Inflammatory macrophage (primary cell): Measurements from ENCODE around the gene PIP5K1B.
A peak's percentile ranks its signal among the peaks of the same experiment; 100 is the strongest.
"Not testable (repeated sequence)": the region's sequence is repeated elsewhere in the genome, so short reads cannot be mapped to it uniquely, and the experiment has no call there.

ENCODE experiments used
- DNase-seq, 2 donors: peaks; one replicate each; pipeline ENCODE4 v3.0.0-alpha.2; 2020 to 2022

Gene PIP5K1B

GRCh38 chr9:69035438-69036308, 330.6 kb downstream of the PIP5K1B start, which contains the start of gene FXN:
TSS of gene FXN (plus strand) at chr9:69035752. CDS start at chr9:69035783, 31 bp downstream.
- peak; percentile 82 to 87 for DNase-seq

GRCh38 chr9:69036309-69036708, 331.3 kb downstream of the PIP5K1B start:
- peak; percentile 15 to 43 for DNase-seq

- no peak for DNase-seq
Observed at GRCh38 chr9:69036799-69037198, 331.8 kb downstream of the PIP5K1B start.

- no peak for DNase-seq
Observed at GRCh38 chr9:69040646-69041045, 335.6 kb downstream of the PIP5K1B start.

GRCh38 chr9:69044240-69045219, 339.5 kb downstream of the PIP5K1B start:
- DNase-seq: no peak

GRCh38 chr9:69045821-69046220, 340.8 kb downstream of the PIP5K1B start:
- no peak for DNase-seq

GRCh38 chr9:69046723-69047122, 341.7 kb downstream of the PIP5K1B start:
- no peak for DNase-seq

- DNase-seq: no peak
Observed at GRCh38 chr9:69047371-69047770, 342.3 kb downstream of the PIP5K1B start.

GRCh38 chr9:69049094-69049493, 344.1 kb downstream of the PIP5K1B start:
- DNase-seq: no peak

GRCh38 chr9:69050936-69051335, 345.9 kb downstream of the PIP5K1B start:
- DNase-seq: not testable (repeated sequence)

GRCh38 chr9:69054989-69055388, 349.9 kb downstream of the PIP5K1B start:
- no peak for DNase-seq

- DNase-seq: no peak
Observed at GRCh38 chr9:69056191-69056815, 351.3 kb downstream of the PIP5K1B start.

GRCh38 chr9:69058101-69058500, 353.1 kb downstream of the PIP5K1B start:
- DNase-seq: no peak
